GM23338 (cell line): ENCODE measurements around the gene AAGAB. TPM values are rescaled to one million over a fixed set of nuclear protein-coding genes. Genes with fewer than 3 reads are reported as not detected.

Experiments used
- ATAC-seq: fragments of 200-7000 bp; cut with Tn5 transposase; 3 replicates; pipeline ENCODE4 v1.9.1; 2020
- DNase-seq: peaks from one replicate; pipeline ENCODE4 v3.0.0-alpha.2; 2015; ENCODE audit warnings: low spot score
- H2AFZ ChIP-seq: fragments of 200-600 bp; sonication (generic); 2 replicates; pipeline ENCODE4 v1.8.0; 2016; ENCODE audit warnings: antibody characterized with exemption, mild to moderate bottlenecking, moderate library complexity
- H3F3A ChIP-seq: fragments of 200-600 bp; sonication (generic); replicated peaks from 2 replicates; pipeline ENCODE4 v1.8.0; 2017; ENCODE audit warnings: antibody characterized with exemption, mixed run types, low read depth
- H3K27ac ChIP-seq: fragments of 200-600 bp; sonication (generic); 2 replicates; pipeline ENCODE4 v1.6.1; 2016; ENCODE audit warnings: low read depth
- H3K27me3 ChIP-seq: fragments of 200-600 bp; sonication (generic); 2 replicates; pipeline ENCODE4 v1.8.0; 2016; ENCODE audit warnings: mild to moderate bottlenecking, mixed run types, moderate library complexity; ENCODE audit not compliant: insufficient read depth
- H3K36me3 ChIP-seq: fragments of 200-600 bp; sonication (generic); 2 replicates; pipeline ENCODE4 v1.8.0; 2016; ENCODE audit warnings: mild to moderate bottlenecking; ENCODE audit not compliant: insufficient read depth
- H3K4me1 ChIP-seq: fragments of 200-600 bp; sonication (generic); 2 replicates; pipeline ENCODE4 v1.8.0; 2016; ENCODE audit warnings: mild to moderate bottlenecking, moderate library complexity; ENCODE audit not compliant: insufficient read depth
- H3K4me2 ChIP-seq: fragments of 200-600 bp; sonication (generic); 2 replicates; pipeline ENCODE4 v1.7.1; 2017; ENCODE audit warnings: mixed run types
- H3K4me3 ChIP-seq: fragments of 200-600 bp; sonication (generic); 2 replicates; pipeline ENCODE4 v1.6.1; 2016; ENCODE audit warnings: mixed run types
- H3K79me2 ChIP-seq: fragments of 200-600 bp; sonication (generic); replicated peaks from 2 replicates; pipeline ENCODE4 v1.8.0; 2017; ENCODE audit warnings: mild to moderate bottlenecking; ENCODE audit not compliant: insufficient read depth
- H3K9me2 ChIP-seq: fragments of 200-600 bp; sonication (generic); 2 replicates; pipeline ENCODE4 v1.8.0; 2017; ENCODE audit not compliant: insufficient read depth
- H4K20me1 ChIP-seq: fragments of 200-600 bp; sonication (generic); replicated peaks from 2 replicates; pipeline ENCODE4 v1.8.0; 2017; ENCODE audit warnings: mild to moderate bottlenecking; ENCODE audit not compliant: insufficient read depth
- H3K27ac Mint-ChIP-seq: 2 replicates; pipeline ENCODE4 v1.8.0; 2020; ENCODE audit warnings: inconsistent platforms, mild to moderate bottlenecking, moderate library complexity, mixed read lengths
- H3K27me3 Mint-ChIP-seq: 3 replicates; pipeline ENCODE4 v1.8.0; 2022; ENCODE audit warnings: low read depth, mild to moderate bottlenecking, moderate library complexity, mixed read lengths, inconsistent platforms; ENCODE audit not compliant: insufficient read depth, poor library complexity
- H3K36me3 Mint-ChIP-seq: 3 replicates; pipeline ENCODE4 v1.8.0; 2021; ENCODE audit warnings: low read depth, mild to moderate bottlenecking, inconsistent platforms, moderate library complexity, mixed read lengths
- H3K4me1 Mint-ChIP-seq: 3 replicates; pipeline ENCODE4 v1.8.0; 2020; ENCODE audit warnings: mild to moderate bottlenecking, inconsistent platforms, mixed read lengths
- H3K4me3 Mint-ChIP-seq: 3 replicates; pipeline ENCODE4 v1.8.0; 2021; ENCODE audit warnings: moderate library complexity, mild to moderate bottlenecking, inconsistent platforms, mixed read lengths
- H3K9me3 Mint-ChIP-seq: 3 replicates; pipeline ENCODE4 v1.8.0; 2020; ENCODE audit warnings: moderate library complexity, mild to moderate bottlenecking, inconsistent platforms, mixed read lengths
- CREB1 ChIP-seq: fragments of 250-450 bp; sonication (Bioruptor Pico); IDR thresholded peaks from 2 replicates; pipeline ENCODE4 v1.5.0; 2020; ENCODE audit warnings: low read depth, mild to moderate bottlenecking, moderate library complexity
- EZH2 ChIP-seq: fragments of 200-600 bp; sonication (generic); IDR thresholded peaks from one replicate; pipeline ENCODE4 v1.8.0; 2017; ENCODE audit warnings: antibody characterized with exemption, mild to moderate bottlenecking, low read depth; ENCODE audit not compliant: unreplicated experiment
- EZH2phosphoT487 ChIP-seq: fragments of 200-600 bp; sonication (generic); IDR thresholded peaks from one replicate; pipeline ENCODE4 v1.8.1; 2018; ENCODE audit warnings: antibody characterized with exemption; ENCODE audit not compliant: unreplicated experiment
- JUNB ChIP-seq: IDR thresholded peaks from one replicate; pipeline ENCODE4 v1.6.1; 2016; ENCODE audit warnings: antibody characterized with exemption; ENCODE audit not compliant: unreplicated experiment
- POLR2AphosphoS5 ChIP-seq: IDR thresholded peaks from 2 replicates; pipeline ENCODE4 v1.6.1; 2016; ENCODE audit warnings: antibody characterized with exemption, low read depth
- REST ChIP-seq: IDR thresholded peaks from one replicate; pipeline ENCODE4 v1.6.1; 2018; ENCODE audit warnings: antibody characterized with exemption; ENCODE audit not compliant: unreplicated experiment
- STAT1 ChIP-seq: IDR thresholded peaks from one replicate; pipeline ENCODE4 v1.6.1; 2016; ENCODE audit warnings: antibody characterized with exemption; ENCODE audit not compliant: unreplicated experiment
- ZNF114 ChIP-seq: fragments of 250-450 bp; sonication (Bioruptor Pico); IDR thresholded peaks from 2 replicates; pipeline ENCODE4 v1.5.0; 2020; ENCODE audit warnings: mild to moderate bottlenecking, moderate library complexity
- ZNF331 ChIP-seq: fragments of 250-450 bp; sonication (Bioruptor Pico); IDR thresholded peaks from 2 replicates; pipeline ENCODE4 v1.5.0; 2020; ENCODE audit warnings: low read depth, mild to moderate bottlenecking, moderate library complexity
- ZNF462 ChIP-seq: fragments of 250-450 bp; sonication (Bioruptor Pico); IDR thresholded peaks from 2 replicates; pipeline ENCODE4 v1.5.0; 2020; ENCODE audit warnings: mild to moderate bottlenecking, moderate library complexity
- polyA plus RNA-seq: library from polyadenylated mRNA; unstranded; fragments of >200 nt; fragmentation: Nextera tagmentation; extraction: Ambion mirVana; gene quantifications from 2 replicates; pipeline ENCODE4 v1.2.1, GENCODE V29; 2016
- total RNA-seq: library from RNA; depleted of rRNA; stranded (reverse); fragments of >200 nt; shearing (Covaris generic); gene quantifications from 2 replicates; pipeline ENCODE4 v1.2.3, GENCODE V29; 2014
- TF ChIP-seq, protein P1 (sequence below): IDR thresholded peaks from 2 replicates; pipeline ENCODE4 v1.6.1; 2016; ENCODE audit warnings: antibody characterized with exemption

AAGAB gene
- total and polyA plus RNA-seq, 2 experiments from 2014 or later, result 20.8 to 42.8 TPM

- TF ChIP-seq ZNF462 (CRISPR knock-in tag) (no peak), EZH2 (no peak)
Measured at GRCh38 chr15:67184208-67184925, 70.1 kb downstream of the AAGAB start (continued).

DNA sequence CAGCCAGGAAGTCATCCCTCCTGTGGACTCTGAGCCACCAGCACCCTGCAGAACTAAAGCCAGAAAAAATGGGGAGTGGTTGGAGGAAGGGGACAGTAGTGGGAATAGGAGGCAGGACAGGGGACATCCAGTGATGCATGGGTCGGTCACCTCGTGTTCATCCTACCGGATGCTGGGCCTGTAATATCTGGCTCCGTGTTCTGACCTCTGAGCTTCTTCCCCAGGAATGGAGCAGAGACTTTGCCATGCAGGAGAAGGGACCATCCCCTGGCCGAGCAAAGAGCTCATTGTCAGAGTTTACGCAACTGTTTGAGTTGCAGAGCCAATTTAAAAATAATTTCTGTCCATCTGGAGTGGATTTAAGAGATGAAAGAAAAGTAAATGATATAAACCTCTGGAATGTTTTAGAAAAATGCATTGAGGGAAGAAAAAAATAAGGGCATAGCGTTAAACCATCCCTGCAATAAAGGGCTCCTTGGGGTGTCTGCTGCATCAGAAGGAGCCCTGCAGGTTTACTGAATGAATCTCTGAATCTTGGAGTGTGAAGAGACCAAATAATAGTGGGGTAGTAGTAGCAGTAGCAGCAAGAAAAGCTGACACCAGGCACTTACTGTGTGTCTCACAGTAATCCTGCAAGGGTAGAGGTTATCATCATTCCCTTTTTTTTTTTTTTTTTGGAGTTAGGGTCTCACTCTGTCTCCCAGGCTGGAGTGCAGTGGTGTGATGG lies 70.9 kb downstream of the AAGAB start:
- Mint-ChIP-seq H3K9me3 (no peaks in the 10 kb centered on the region), H3K27ac (no peak overlapping the region), H3K36me3 (peaks cover 6% of the 10 kb centered on the region), H3K4me3 (no peak overlapping the region), H3K4me1 (peaks cover 6% of the 10 kb centered on the region; the same call in 1 of the 3 replicates), H3K27me3 (peaks cover 5% of the 10 kb centered on the region)
- no peaks in the 10 kb centered on the region for H3K27me3 ChIP-seq
- H3K4me1 ChIP-seq, result no peaks in the 10 kb centered on the region
- no peak overlapping the region for H3K4me3 ChIP-seq
- H3F3A ChIP-seq, result no peaks in the 10 kb centered on the region
- no peak overlapping the region for H3K4me2 ChIP-seq
- no peaks in the 10 kb centered on the region for H3K79me2 ChIP-seq
- no peaks in the 10 kb centered on the region for H4K20me1 ChIP-seq
- no peak overlapping the region for H2AFZ ChIP-seq
- H3K27ac ChIP-seq, result no peak overlapping the region
- DNase-seq (no peak), ATAC-seq (no peak)
- H3K9me2 ChIP-seq, result no peaks in the 10 kb centered on the region
- H3K36me3 ChIP-seq, result no peaks in the 10 kb centered on the region
- TF ChIP-seq POLR2AphosphoS5 (no peak), STAT1 (no peak), EZH2phosphoT487 (no peak), REST (no peak), JUNB (no peak), ZNF331 (no peak), ZNF114 (no peak), CREB1 (no peak)
- TF ChIP-seq, protein P1, sequence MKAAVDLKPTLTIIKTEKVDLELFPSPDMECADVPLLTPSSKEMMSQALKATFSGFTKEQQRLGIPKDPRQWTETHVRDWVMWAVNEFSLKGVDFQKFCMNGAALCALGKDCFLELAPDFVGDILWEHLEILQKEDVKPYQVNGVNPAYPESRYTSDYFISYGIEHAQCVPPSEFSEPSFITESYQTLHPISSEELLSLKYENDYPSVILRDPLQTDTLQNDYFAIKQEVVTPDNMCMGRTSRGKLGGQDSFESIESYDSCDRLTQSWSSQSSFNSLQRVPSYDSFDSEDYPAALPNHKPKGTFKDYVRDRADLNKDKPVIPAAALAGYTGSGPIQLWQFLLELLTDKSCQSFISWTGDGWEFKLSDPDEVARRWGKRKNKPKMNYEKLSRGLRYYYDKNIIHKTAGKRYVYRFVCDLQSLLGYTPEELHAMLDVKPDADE, result no peak
